ENCODE measurements around the gene PIGS.

The PIGS gene

DNA sequence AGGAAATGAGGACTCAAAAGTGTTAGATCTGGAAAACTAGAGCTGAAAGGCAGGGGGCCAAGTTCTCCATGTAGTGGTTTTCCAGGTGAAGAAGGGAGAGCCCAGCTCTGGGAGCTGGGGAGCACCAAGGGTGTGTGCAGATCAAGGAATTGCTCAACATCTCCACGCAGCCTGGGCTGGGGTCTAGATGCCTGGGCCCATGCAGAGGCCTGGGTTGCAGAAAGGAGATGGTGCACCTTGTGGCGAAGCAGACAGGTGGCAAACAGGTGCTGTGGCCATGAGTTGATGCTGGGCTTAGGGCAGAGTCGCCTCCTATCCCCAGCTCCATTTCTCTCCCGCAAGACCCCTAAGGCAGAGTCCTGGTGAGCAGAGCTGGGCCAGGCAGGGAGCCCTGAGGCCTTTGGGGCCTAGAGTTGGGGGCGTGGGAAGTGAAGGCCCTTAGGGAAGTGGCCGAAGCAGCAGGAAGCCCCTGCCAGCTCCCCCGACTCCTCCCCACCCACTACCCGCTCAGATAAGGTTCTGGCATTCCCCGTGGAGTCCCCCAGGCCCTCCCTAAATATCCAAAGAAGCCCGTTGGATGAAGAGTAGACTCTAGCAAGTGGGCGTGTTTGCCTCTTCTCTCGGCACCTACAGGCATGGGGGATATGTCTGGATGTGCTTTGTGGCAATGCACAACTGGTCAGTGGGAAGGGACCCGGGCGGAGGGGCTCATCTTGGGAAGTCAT lies 64.4 kb downstream of the PIGS start:
- DNase-seq (ENCODE audit: low spot score), result no peak

DNA sequence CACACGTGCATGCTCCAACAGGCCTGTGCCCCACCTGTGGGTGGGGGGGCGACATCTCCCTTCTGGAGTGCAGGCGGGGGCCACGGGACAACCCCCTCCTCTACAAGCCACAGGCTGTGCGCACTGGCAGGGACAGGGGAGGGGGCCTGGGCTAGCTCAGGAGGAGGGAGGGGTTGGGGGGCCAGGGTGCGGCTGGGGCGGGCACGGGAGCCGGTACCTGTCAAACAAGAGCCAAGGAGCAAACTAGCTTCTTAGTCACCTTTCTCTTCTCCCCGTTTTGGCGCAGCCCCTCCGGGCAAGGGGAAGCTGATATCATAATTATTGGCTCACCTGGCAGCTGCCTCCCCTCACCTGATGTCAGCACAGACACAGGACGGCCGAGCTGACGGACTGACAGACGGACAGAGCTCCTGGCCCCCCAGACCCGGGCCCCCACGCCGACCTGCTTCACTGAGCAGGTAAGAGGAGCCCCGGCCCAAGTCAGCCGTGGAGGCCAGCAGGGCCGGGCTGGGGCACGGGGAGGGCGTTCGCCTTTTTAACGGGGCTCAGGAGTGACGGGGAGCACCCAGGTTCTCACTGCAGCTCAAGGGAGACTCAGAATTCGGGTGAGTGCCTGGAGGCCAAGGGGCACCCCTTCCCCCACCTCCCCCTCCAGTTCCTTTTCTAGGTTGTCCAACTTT lies 65.2 kb downstream of the PIGS start, which contains the start of gene FOXN1:
TSS of gene FOXN1 (plus strand) at position 363 of the 680 bp plus-strand sequence. CDS start 17,622 bp downstream, outside the sequence.
- DNase-seq (ENCODE audit: low spot score), result no peak

DNA sequence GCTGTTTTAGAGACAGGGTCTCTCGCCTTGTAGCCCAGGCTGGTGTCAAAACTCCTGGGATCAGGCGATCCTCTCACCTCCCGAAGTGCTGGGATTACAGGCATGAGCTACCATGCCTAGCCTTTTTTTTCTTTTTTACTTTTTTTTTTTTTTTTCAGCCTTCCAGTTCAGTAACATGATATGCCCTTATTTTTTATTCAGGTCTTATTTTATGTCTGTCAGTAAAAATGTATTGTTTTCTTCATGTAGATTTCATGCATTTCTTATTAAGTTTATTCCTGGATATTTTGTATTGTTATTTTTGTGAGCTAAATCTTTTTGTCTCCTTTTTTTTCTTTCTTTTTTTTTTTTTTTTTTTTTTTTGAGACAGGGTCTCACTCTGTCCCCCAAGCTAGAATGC lies 67.9 kb downstream of the PIGS start:
- DNase-seq (ENCODE audit: low spot score), result no peak

Data from CD4-positive, alpha-beta T cell treated with Interleukin-2 at 100 ng/mL for 4 hours (primary cell).